Measurements from ENCODE around the gene HAAO.

The HAAO gene

GRCh38 chr2:42787788-42788477 is 4.5 kb downstream of the HAAO start:
- no peak for DNase-seq
- no peaks in the 10 kb centered on the region for H3K27me3 ChIP-seq
- H3K4me3 ChIP-seq (ENCODE audit: low read depth, low read length): no peak overlapping the region
- peaks cover 12% of the 10 kb centered on the region for H3K4me1 ChIP-seq
- no peaks in the 10 kb centered on the region for H3K9me3 ChIP-seq
- no peaks in the 10 kb centered on the region for H3K36me3 ChIP-seq
- no peak for TF ChIP-seq CTCF (IDR thresholded peaks at IDR 0.05; ENCODE audit: low read depth, low read length)

GRCh38 chr2:42787424-42787787 is 5.0 kb downstream of the HAAO start:
- peaks cover 12% of the 10 kb centered on the region for H3K4me1 ChIP-seq
- no peaks in the 10 kb centered on the region for H3K27me3 ChIP-seq
- no peak for TF ChIP-seq CTCF (IDR thresholded peaks at IDR 0.05; ENCODE audit: low read depth, low read length)
- no peak overlapping the region for H3K4me3 ChIP-seq (ENCODE audit: low read depth, low read length)
- no peak for DNase-seq
- H3K36me3 ChIP-seq: no peaks in the 10 kb centered on the region
- no peaks in the 10 kb centered on the region for H3K9me3 ChIP-seq

- DNase-seq: no peak
- TF ChIP-seq CTCF (IDR thresholded peaks at IDR 0.05; ENCODE audit: low read depth, low read length): no peak
These were observed 5.6 kb downstream of the HAAO start for GRCh38 chr2:42786561-42787345.

GRCh38 chr2:42784204-42784880 is 8.0 kb downstream of the HAAO start:
- Histone ChIP-seq H3K4me3 (ENCODE audit: low read depth, low read length) (no peak overlapping the region), H3K27me3 (no peaks in the 10 kb centered on the region), H3K9me3 (no peaks in the 10 kb centered on the region), H3K36me3 (no peaks in the 10 kb centered on the region), H3K4me1 (peaks cover 12% of the 10 kb centered on the region)
- no peak for TF ChIP-seq CTCF (IDR thresholded peaks at IDR 0.05; ENCODE audit: low read depth, low read length)
- no peak for DNase-seq

More at GRCh38 chr2:42786561-42787345, 5.6 kb downstream of the HAAO start:
- no peaks in the 10 kb centered on the region for H3K36me3 ChIP-seq
- H3K4me1 ChIP-seq: peaks cover 12% of the 10 kb centered on the region
- no peak overlapping the region for H3K4me3 ChIP-seq (ENCODE audit: low read depth, low read length)
- no peaks in the 10 kb centered on the region for H3K27me3 ChIP-seq
- H3K9me3 ChIP-seq: no peaks in the 10 kb centered on the region

GRCh38 chr2:42783511-42783910 is 8.9 kb downstream of the HAAO start:
- no peaks in the 10 kb centered on the region for H3K36me3 ChIP-seq
- H3K4me1 ChIP-seq: peaks cover 6% of the 10 kb centered on the region
- TF ChIP-seq CTCF (IDR thresholded peaks at IDR 0.05; ENCODE audit: low read depth, low read length): no peak
- H3K27me3 ChIP-seq: no peaks in the 10 kb centered on the region
- 0 out of 2 replicates have a peak, but pooled peaks cover 4% of the 10 kb centered on the region for H3K9me3 ChIP-seq
- no peak for DNase-seq
- no peak overlapping the region for H3K4me3 ChIP-seq (ENCODE audit: low read depth, low read length)
